NCI-H69 (cell line): ENCODE results near the gene SMPD3.

Source experiments
- DNase-seq: peaks from one replicate; lab custom pipeline; 2025; lab: John Stamatoyannopoulos, UW

Gene SMPD3

GRCh38 chr16:68382296-68382718 is 66.0 kb downstream of the SMPD3 start:
- peak; percentile 57 for DNase-seq

- no peak for DNase-seq
These were observed 67.0 kb downstream of the SMPD3 start for GRCh38 chr16:68381363-68381724.

GRCh38 chr16:68380676-68381362 is 67.5 kb downstream of the SMPD3 start:
- DNase-seq = no peak

- DNase-seq = no peak
These were observed 68.0 kb downstream of the SMPD3 start for GRCh38 chr16:68380348-68380670.

GRCh38 chr16:68379472-68380347 is 68.6 kb downstream of the SMPD3 start:
- DNase-seq = no peak

GRCh38 chr16:68378436-68379415 is 69.6 kb downstream of the SMPD3 start:
- DNase-seq = no peak

GRCh38 chr16:68377667-68378393 is 70.5 kb downstream of the SMPD3 start:
- no peak for DNase-seq

- DNase-seq = no peak
These were observed 71.1 kb downstream of the SMPD3 start for GRCh38 chr16:68377221-68377620.

GRCh38 chr16:68376590-68376989 is 71.7 kb downstream of the SMPD3 start:
- DNase-seq = no peak

- peak; percentile 74 for DNase-seq
These were observed 72.3 kb downstream of the SMPD3 start for GRCh38 chr16:68375801-68376536.

GRCh38 chr16:68374961-68375660 is 73.2 kb downstream of the SMPD3 start:
- DNase-seq = peak; percentile 28

GRCh38 chr16:68374246-68374805 is 74.0 kb downstream of the SMPD3 start:
- no peak for DNase-seq

- no peak for DNase-seq
These were observed 74.6 kb downstream of the SMPD3 start for GRCh38 chr16:68373528-68374245.

GRCh38 chr16:68372806-68373205 is 75.5 kb downstream of the SMPD3 start:
- DNase-seq = no peak

- no peak for DNase-seq
These were observed 76.0 kb downstream of the SMPD3 start for GRCh38 chr16:68372381-68372720.

GRCh38 chr16:68371706-68372380 is 76.5 kb downstream of the SMPD3 start:
- no peak for DNase-seq

GRCh38 chr16:68371276-68371651 is 77.0 kb downstream of the SMPD3 start:
- no peak for DNase-seq

- no peak for DNase-seq
These were observed 77.6 kb downstream of the SMPD3 start for GRCh38 chr16:68370581-68371275.
